ENCODE results near the gene FBLN2.

Gene FBLN2

GRCh38 chr3:13628841-13629551 lies 80.1 kb downstream of the FBLN2 start:
- no peak for DNase-seq

DNA sequence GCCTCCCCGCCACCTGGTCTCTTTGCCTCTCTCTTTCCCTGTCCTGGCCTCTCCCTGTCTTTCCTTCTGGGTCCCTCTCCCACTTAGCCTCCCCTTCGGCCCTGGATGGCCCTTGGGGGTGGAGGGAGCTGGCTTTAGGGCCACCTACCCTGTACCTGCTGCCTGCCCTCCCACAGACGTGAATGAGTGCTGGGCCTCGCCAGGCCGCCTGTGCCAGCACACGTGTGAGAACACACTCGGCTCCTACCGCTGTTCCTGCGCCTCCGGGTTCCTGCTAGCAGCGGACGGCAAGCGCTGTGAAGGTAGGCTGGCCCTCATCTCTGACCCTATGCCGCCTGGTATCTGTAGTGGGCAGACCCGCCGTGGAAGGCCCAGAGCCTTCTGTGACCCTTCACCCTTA lies 80.7 kb downstream of the FBLN2 start:
- no peak for DNase-seq

GRCh38 chr3:13631256-13631655 lies 82.3 kb downstream of the FBLN2 start:
- no peak for DNase-seq

DNA sequence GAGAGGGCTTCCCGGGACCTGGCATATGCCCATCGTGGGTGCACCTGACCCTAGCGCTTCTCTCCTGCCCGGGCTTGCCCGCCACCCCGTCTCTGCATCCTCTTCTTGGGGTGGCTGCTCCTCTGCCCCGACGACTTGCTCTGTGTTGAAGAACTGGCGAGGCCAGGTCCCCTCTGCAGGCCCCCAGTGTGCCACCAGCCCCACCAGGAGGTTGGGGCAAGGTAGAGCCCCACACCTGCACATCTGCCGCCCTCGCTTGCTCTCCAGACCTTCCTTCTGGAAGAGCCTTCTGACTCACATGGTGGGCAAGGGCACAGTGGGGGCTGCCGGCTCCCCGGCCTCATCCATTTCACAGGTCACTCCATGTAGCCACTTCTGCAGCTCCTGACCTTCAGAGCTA lies 84.3 kb downstream of the FBLN2 start:
- no peak for DNase-seq

GRCh38 chr3:13634151-13634550 lies 85.2 kb downstream of the FBLN2 start:
- DNase-seq: no peak

- no peak for DNase-seq
Measured at GRCh38 chr3:13634615-13635014, 85.7 kb downstream of the FBLN2 start.

DNA sequence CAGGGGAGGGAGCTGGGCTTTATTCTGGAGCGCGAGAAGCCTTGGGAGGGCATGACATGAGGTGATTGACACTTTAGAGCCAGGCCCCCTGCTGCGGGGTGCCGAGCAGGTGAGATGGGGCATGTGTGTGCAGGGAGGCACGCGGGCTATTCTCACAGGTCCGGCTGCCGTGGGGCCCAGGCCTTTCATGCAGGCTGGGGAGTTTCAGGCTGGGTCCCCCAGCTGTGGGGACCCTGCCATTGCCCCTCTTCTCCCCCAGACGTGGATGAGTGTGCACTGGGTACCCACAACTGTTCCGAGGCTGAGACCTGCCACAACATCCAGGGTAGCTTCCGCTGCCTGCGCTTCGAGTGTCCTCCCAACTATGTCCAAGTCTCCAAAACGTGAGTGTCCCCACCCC lies 87.3 kb downstream of the FBLN2 start:
- DNase-seq: no peak

GRCh38 chr3:13636874-13637273 lies 87.9 kb downstream of the FBLN2 start:
- DNase-seq: no peak

GRCh38 chr3:13637311-13637891 lies 88.5 kb downstream of the FBLN2 start:
- DNase-seq: no peak

DNA sequence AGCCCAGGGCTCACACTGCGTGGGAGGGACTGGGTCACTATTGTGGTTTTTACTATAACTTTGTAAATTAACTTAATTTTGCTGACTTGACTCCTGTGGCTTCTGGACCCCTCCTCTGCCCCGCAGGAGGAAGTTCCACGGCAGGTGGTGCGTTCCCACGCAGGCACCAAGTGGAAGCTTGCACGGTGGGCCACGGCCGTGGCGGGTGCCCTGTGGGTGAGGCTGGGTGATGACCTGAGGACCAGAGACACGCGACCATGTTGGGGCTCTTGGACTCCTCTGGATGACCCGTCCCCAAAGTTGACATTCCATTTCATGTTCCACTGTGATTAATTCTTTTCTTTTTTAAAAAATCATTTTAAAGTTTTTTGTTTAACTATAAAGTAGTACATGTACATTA lies 89.0 kb downstream of the FBLN2 start:
- no peak for DNase-seq

DNA sequence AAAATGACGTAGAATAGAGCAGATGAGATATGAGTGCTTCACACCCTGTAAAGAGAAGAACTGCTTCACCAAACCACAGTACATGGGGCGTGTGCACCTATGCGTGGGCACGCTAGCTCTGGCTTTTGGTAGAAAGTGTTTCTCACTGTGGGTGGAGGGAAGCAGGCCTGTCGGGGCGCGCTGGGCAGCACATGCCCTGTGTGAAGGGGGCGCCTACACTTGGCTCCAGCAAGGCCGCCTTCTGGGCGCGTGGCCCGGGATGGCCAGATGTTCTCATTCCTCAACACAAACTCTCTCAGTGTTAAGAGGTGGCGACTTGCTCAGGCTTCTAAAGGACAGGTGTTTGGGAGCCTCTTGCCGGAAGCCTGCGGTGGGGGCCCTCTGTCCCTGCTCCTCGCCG lies 90.0 kb downstream of the FBLN2 start:
- no peak for DNase-seq

GRCh38 chr3:13642597-13642996 lies 93.7 kb downstream of the FBLN2 start:
- no peak for DNase-seq

- DNase-seq: no peak
Measured at GRCh38 chr3:13644341-13645117, 95.6 kb downstream of the FBLN2 start.

DNA sequence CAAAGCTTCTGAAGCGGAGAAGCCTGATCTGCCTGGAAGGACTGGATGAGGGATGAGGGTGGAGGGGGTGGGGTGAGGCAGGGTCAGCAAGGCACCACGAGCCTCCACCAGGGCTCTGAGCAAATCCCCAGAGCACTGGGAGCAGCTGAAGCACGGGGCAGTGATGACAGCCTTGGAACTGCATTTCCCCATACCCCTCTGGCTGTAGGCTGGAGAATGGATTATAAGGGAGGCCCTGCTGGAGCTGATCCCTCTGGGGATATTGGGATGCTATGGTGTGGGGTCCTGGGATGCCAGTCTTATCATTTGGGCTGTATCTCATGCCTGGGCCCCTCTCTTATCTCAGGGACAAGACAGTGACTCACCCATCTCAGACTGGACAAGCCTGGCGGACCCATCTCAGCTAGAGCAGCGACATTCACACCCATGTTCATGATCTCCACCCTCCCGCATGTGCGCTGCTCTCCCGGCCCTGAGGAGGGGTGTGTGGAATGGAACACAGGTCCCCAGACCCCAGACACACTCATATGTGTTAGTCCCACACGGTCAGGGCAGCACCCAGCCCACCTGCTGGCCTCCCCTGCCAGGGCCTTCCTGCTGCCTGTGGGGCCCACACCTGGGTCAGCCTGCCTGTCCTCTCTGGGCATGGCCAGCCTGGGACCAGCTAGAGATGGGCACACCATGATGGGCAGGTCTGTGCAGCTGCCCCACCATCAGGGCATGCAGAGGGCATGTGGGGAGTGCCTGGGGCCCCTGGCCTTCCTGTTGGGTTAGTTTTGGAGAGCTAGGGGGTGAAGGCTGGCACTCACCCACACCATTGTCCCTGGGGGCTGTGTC lies 97.1 kb downstream of the FBLN2 start:
- no peak for DNase-seq

DNA sequence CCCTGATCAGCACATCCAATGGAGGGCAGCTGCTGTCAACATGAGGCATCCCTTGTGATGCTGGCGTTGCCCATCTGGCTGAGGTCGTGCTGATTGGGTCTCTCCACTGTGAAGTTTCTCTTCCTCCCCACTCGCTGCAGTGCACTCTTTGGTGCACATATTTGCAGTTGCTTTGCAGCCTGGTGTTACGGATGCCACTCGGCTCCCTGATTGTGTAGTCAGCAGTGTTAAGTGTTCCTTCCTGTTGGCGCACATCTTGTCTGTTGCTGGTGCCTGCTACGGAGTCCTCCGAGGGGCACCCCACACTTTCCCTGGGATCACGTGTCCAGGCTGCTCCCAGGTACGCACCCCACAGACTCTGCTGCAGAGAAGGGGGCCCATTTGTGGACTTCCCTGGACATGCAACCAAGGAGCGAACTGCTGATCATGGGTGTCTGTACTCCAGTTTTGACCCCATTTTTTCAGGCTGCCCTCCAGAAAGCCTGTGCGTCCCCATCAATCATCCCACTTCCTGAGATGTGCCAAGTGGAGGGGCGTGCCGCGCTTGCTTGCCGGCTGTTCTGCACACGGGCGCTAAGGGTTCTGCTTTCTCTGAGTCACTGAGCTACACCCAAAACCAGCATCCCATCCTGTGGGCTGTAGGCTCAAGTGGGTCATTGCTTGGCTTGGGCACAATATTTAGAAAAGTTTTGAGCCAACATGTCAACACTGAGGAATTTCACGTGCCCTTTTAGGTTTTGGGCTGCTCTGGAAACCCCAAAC lies 98.6 kb downstream of the FBLN2 start:
- DNase-seq: peak; percentile 36

DNA sequence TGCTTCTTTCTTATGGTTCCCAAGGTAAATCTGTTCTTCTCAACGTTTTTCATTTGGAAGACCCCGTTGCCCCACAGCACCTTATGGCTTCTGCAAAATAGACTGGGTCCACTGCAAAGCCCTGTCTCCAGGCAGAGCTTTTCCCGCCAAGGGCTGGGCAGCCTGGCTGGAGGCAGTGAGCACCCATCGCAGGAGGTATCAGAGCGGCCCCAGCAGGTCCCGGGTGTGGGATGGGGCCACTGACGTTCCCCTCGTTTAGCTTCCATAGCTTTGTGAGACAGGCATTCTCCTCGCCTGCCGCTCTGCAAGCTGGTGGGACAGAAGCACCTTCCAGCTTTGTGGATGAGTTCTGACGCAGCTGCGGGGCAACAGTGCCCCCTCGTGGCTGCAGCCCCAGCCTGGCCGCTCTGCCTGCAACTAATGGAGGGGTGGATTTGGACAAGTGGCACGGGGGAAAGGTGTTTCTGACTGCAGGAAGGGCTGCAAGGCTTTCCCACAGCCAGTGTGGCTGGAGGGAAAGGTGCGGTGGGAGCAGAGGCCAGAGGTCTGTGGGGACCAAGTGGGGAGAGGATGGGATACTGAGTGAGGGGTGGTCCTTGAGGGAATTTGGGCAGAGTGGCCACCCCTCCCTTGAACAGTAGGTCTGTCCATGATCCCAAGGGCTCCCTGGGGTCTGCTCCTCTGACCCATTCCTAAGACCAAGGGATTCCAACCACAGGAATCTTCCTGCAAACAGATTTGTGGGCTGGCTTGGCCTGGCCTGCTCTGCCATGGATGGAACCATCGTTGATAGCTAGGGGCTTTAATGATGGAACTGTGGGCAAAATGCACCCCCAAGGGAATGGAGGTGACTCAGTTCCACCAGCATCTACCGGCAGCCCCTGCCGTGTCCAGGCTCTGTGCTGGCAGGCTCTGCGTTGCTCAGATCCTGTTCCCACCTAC lies 99.4 kb downstream of the FBLN2 start:
- peak; percentile 87 for DNase-seq

GRCh38 chr3:13650210-13651056 lies 101.5 kb downstream of the FBLN2 start:
- peak; percentile 83 for DNase-seq

DNA sequence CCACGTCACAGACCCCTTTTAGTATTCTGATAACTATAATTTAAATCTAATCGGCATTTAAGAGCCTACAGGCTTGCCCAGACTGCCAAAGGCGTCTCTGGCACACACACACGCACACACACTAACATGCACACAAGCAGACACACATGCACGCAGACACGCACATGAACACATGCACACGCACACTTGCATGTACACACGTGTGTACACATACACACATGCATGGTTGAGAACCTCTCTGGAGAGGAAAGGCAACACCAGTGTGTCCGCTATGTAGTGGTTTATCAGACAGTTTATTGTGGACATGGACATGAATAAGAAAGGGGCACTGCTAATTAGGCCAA lies 102.1 kb downstream of the FBLN2 start:
- DNase-seq: no peak

DNA sequence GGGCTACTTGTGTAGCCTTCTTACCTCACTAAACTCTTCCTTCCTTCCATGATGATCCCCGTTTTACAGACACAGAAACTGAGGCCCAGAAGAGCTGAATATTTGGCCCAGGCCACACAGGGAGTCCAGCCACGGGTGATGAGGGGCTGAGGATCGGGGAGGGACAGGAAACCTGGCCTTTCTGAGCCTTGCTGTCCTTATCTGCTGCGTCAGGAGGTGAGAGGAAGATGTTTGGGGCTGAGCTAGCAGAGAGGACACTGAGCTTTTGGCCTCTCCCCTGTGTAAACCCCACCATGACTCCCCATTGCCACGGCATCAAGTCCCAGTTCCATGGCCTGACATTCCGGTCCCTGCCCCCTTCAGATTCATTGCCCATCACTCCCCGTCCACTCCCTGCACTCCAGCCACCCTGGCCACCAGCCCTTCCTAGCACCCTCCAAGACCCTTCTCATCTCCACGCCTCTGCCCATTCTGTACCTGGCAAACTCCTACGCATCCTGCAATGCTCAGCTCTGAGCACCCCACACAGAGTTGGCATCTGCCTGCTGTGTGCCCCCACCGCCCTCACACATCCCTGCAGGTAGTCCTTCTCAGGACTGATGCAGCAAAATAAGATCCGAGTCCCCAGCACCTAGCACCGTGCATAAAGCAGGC lies 103.0 kb downstream of the FBLN2 start:
- DNase-seq: no peak

GRCh38 chr3:13652728-13653127 lies 103.8 kb downstream of the FBLN2 start:
- DNase-seq: no peak

Measured in activated CD4-positive, alpha-beta T cell treated with anti-CD3 and anti-CD28 coated beads for 48 hours (primary cell).